DOHH2 (cell line): ENCODE results near the gene KIF3B.

Experiments
- H3F3A ChIP-seq: fragments of 200-600 bp; sonication (generic), shearing (Covaris generic); 2 replicates; pipeline ENCODE4 v1.6.0; 2016; ENCODE audit warnings: antibody characterized with exemption, mild to moderate bottlenecking; ENCODE audit not compliant: control insufficient read depth, insufficient read depth
- H3K27ac ChIP-seq: fragments of 200-600 bp; sonication (generic); 2 replicates; pipeline ENCODE4 v1.5.1; 2014; ENCODE audit warnings: low read depth, mild to moderate bottlenecking, low read length, moderate library complexity
- H3K27me3 ChIP-seq: fragments of 200-600 bp; sonication (generic); 2 replicates; pipeline ENCODE4 v1.6.1; 2014; ENCODE audit warnings: mild to moderate bottlenecking, low read length, mixed read lengths; ENCODE audit not compliant: control insufficient read depth
- H3K36me3 ChIP-seq: fragments of 200-600 bp; sonication (generic); 2 replicates; pipeline ENCODE4 v1.6.1; 2014; ENCODE audit warnings: mild to moderate bottlenecking, low read length, moderate library complexity, mixed read lengths; ENCODE audit not compliant: control insufficient read depth
- H3K4me1 ChIP-seq: fragments of 200-600 bp; sonication (generic); 2 replicates; pipeline ENCODE4 v1.6.1; 2014; ENCODE audit warnings: mild to moderate bottlenecking, low read length, mixed read lengths; ENCODE audit not compliant: control insufficient read depth
- H3K4me2 ChIP-seq: fragments of 200-600 bp; sonication (generic); 2 replicates; pipeline ENCODE4 v1.6.0; 2014; ENCODE audit warnings: mild to moderate bottlenecking, low read length, moderate library complexity
- H3K4me3 ChIP-seq: fragments of 200-600 bp; sonication (generic); 2 replicates; pipeline ENCODE4 v1.5.1; 2014; ENCODE audit warnings: mild to moderate bottlenecking, low read length, mixed read lengths
- H3K79me2 ChIP-seq: fragments of 200-600 bp; sonication (generic); 2 replicates; pipeline ENCODE4 v1.6.1; 2014; ENCODE audit warnings: mild to moderate bottlenecking, low read length, mixed read lengths; ENCODE audit not compliant: control insufficient read depth
- H3K9me2 ChIP-seq: fragments of 200-600 bp; sonication (generic); replicated peaks from 2 replicates; pipeline ENCODE4 v1.6.1; 2014; ENCODE audit warnings: mild to moderate bottlenecking, low read length, mixed read lengths; ENCODE audit not compliant: control insufficient read depth
- H3K9me3 ChIP-seq: fragments of 200-600 bp; sonication (generic); 2 replicates; pipeline ENCODE4 v1.6.1; 2014; ENCODE audit warnings: antibody characterized with exemption, low read length, mixed read lengths; ENCODE audit not compliant: control insufficient read depth, insufficient read depth
- H4K20me1 ChIP-seq: fragments of 200-600 bp; sonication (generic); 2 replicates; pipeline ENCODE4 v1.6.0; 2014; ENCODE audit warnings: low read depth, mild to moderate bottlenecking, antibody characterized with exemption, low read length, moderate library complexity; ENCODE audit not compliant: control insufficient read depth, insufficient read depth
- EZH2phosphoT487 ChIP-seq: fragments of 200-600 bp; sonication (generic); IDR thresholded peaks from 2 replicates; pipeline ENCODE4 v1.6.1; 2017; ENCODE audit warnings: borderline replicate concordance, mild to moderate bottlenecking, antibody characterized with exemption, low read length, moderate library complexity, mixed read lengths
- TF ChIP-seq, protein P1 (sequence below): fragments of 200-600 bp; sonication (generic); IDR thresholded peaks from one replicate; pipeline ENCODE4 v1.5.1; 2014; ENCODE audit warnings: antibody characterized with exemption, mild to moderate bottlenecking, low read depth, low read length; ENCODE audit not compliant: poor library complexity, severe bottlenecking

The KIF3B gene

DNA sequence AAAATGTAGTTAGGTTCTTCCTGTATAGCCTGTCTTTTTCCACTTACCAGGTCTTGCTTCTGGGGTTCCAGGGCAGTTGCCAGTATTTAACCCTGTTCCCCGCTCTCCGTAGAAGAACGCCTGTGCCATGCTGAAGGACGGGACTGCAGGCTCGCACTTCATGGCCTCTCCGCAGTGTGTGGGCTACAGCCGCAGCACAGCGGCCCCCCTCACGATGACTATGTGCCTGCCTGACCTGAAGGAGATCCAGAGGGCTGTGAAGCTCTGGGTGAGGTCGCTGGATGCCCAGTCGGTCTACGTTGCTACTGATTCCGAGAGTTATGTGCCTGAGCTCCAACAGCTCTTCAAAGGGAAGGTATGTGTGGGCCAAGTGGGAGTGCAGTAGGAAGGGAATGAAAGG lies 46.7 kb upstream of the KIF3B start:
- Histone ChIP-seq H3K36me3 (peaks cover 84% of the 10 kb centered on the region), H3K4me1 (peaks cover 15% of the 10 kb centered on the region), H4K20me1 (no peaks in the 10 kb centered on the region), H3K27me3 (no peaks in the 10 kb centered on the region), H3K9me2 (no peaks in the 10 kb centered on the region), H3K4me2 (no peak overlapping the region), H3K9me3 (no peaks in the 10 kb centered on the region), H3K79me2 (no peaks in the 10 kb centered on the region), H3F3A (peaks cover 6% of the 10 kb centered on the region), H3K4me3 (no peak overlapping the region), H3K27ac (no peak overlapping the region)
- TF ChIP-seq, protein P1, sequence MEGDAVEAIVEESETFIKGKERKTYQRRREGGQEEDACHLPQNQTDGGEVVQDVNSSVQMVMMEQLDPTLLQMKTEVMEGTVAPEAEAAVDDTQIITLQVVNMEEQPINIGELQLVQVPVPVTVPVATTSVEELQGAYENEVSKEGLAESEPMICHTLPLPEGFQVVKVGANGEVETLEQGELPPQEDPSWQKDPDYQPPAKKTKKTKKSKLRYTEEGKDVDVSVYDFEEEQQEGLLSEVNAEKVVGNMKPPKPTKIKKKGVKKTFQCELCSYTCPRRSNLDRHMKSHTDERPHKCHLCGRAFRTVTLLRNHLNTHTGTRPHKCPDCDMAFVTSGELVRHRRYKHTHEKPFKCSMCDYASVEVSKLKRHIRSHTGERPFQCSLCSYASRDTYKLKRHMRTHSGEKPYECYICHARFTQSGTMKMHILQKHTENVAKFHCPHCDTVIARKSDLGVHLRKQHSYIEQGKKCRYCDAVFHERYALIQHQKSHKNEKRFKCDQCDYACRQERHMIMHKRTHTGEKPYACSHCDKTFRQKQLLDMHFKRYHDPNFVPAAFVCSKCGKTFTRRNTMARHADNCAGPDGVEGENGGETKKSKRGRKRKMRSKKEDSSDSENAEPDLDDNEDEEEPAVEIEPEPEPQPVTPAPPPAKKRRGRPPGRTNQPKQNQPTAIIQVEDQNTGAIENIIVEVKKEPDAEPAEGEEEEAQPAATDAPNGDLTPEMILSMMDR: no peak
- TF ChIP-seq EZH2phosphoT487: no peak

DNA sequence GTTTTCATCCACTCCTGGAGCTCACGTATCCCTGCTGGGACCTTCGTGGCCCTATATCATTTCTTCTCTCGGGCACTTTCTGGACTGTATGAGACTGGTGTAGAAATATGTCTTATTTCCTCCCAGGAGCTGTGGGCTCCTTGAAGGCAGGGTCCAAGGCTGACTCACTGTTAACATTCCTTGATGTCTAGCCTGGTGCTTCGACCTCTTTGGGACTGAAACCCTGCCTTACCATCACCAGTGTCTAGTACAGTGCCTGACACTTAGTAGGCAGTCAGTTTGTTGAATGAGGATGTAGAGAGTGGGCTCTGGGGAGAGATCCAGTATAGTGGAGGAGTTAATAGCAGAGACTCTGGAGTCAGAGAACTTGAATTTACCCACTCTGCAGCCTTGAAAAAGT lies 46.2 kb upstream of the KIF3B start:
- H4K20me1 ChIP-seq: no peaks in the 10 kb centered on the region
- H3K4me3 ChIP-seq: no peak overlapping the region
- no peaks in the 10 kb centered on the region for H3K9me2 ChIP-seq
- H3K36me3 ChIP-seq: peaks cover 86% of the 10 kb centered on the region
- H3K4me2 ChIP-seq: no peak overlapping the region; the same call in 1 of the 2 replicates
- H3K4me1 ChIP-seq: peaks cover 15% of the 10 kb centered on the region
- H3K79me2 ChIP-seq: no peaks in the 10 kb centered on the region
- no peaks in the 10 kb centered on the region for H3K9me3 ChIP-seq
- TF ChIP-seq, protein P1: no peak
- no peak for TF ChIP-seq EZH2phosphoT487
- no peaks in the 10 kb centered on the region for H3K27me3 ChIP-seq
- H3F3A ChIP-seq: peaks cover 6% of the 10 kb centered on the region
- H3K27ac ChIP-seq: no peak overlapping the region; the same call in 1 of the 2 replicates

DNA sequence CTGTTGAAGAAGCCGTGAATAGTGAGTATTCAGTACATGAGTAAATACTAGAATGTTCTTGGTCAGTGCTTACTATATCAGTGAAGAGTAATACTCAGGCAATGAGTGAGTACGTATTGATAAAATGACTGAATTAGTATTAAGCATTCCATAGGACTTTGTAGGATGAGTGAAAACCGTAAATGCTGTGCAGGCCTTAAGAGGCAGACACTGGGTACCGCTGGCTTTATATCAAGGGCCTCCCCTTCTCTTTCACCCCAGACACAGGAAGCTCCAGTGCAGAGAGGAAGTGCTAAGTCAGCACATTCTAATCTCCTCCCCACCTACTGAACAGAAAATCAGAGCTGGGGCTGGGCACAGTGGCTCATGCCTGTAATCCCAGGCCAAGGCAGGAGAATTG lies 45.6 kb upstream of the KIF3B start:
- no peaks in the 10 kb centered on the region for H3K9me2 ChIP-seq
- TF ChIP-seq, protein P1: no peak
- H3K36me3 ChIP-seq: peaks cover 86% of the 10 kb centered on the region
- H3F3A ChIP-seq: peaks cover 6% of the 10 kb centered on the region
- H3K79me2 ChIP-seq: no peaks in the 10 kb centered on the region
- H3K27me3 ChIP-seq: no peaks in the 10 kb centered on the region
- H4K20me1 ChIP-seq: no peaks in the 10 kb centered on the region
- peaks cover 15% of the 10 kb centered on the region for H3K4me1 ChIP-seq
- no peaks in the 10 kb centered on the region for H3K9me3 ChIP-seq
- peak overlapping the region; percentile 30 for H3K27ac ChIP-seq
- H3K4me3 ChIP-seq: no peak overlapping the region
- peak overlapping the region; percentile 42 for H3K4me2 ChIP-seq

DNA sequence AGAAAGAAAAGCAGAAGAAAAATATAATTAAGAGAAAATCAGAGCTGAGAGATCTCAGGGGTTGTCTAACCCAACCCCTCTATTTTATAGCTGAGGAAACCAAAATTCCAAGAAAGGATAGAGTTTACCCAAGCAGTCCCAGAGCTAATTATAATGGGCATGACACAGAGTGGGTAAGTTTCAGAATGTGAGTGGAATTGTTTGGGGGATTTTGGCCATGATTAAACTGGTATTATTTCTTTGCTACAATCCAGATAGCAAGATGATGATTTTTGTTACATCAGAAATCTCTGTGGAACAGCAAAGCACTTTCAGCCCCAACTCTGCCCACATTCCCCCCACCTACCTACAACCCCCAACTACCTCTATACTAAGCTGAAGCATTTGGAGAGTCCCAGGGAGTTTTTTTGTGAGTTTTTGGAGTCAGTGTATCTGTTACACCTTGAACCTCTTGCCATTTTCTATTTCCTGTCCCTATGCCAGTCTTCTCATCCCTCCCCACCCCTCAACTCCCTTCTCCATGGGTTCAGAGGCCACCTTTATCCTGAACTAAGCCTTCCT lies 45.0 kb upstream of the KIF3B start:
- Histone ChIP-seq H3K4me2 (peak overlapping the region; percentile 42; the same call in 1 of the 2 replicates), H3K36me3 (peaks cover 86% of the 10 kb centered on the region), H3K27ac (peak overlapping the region; percentile 30; the same call in 1 of the 2 replicates)

More for the DNA sequence above, 45.0 kb upstream of the KIF3B start:
- Histone ChIP-seq H4K20me1 (no peaks in the 10 kb centered on the region), H3K9me3 (no peaks in the 10 kb centered on the region), H3K4me1 (peaks cover 15% of the 10 kb centered on the region), H3K27me3 (no peaks in the 10 kb centered on the region), H3K4me3 (no peak overlapping the region), H3K9me2 (no peaks in the 10 kb centered on the region), H3K79me2 (no peaks in the 10 kb centered on the region), H3F3A (peaks cover 6% of the 10 kb centered on the region)
- no peak for TF ChIP-seq EZH2phosphoT487
- TF ChIP-seq, protein P1: no peak
